GM12875 (cell line): ENCODE measurements around the gene RAPGEF5.

Source experiments
- H3K4me3 ChIP-seq: one replicate; pipeline ENCODE4 v1.5.1; 2011; ENCODE audit warnings: low read depth, low read length, control low read depth
- TF ChIP-seq, protein P1 (sequence below): IDR thresholded peaks from 2 replicates; pipeline ENCODE4 v1.5.1; 2011; ENCODE audit warnings: low read depth, mild to moderate bottlenecking, control low read depth, inconsistent platforms, low read length, moderate library complexity, borderline replicate concordance; ENCODE audit not compliant: insufficient read depth

The RAPGEF5 gene

DNA sequence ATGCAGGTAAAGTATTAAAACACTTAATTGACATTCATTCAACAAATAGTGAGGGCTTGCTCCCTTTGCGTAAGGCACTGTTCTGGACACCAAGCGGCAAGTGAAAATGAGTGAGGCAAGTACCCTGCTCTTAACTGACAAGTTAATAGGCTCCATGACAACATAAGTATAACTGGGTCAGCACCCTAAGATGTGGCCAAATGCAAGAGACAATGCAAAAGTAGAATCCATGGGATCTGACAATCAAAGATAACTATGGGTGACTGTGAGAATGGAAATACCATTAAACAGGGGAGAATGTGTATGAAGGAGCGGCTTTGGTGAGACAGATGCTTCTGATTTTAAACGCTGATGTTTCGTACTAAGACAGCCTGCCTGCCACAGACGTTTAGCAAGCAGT, 160.5 kb downstream of the RAPGEF5 start:
- TF ChIP-seq, protein P1, sequence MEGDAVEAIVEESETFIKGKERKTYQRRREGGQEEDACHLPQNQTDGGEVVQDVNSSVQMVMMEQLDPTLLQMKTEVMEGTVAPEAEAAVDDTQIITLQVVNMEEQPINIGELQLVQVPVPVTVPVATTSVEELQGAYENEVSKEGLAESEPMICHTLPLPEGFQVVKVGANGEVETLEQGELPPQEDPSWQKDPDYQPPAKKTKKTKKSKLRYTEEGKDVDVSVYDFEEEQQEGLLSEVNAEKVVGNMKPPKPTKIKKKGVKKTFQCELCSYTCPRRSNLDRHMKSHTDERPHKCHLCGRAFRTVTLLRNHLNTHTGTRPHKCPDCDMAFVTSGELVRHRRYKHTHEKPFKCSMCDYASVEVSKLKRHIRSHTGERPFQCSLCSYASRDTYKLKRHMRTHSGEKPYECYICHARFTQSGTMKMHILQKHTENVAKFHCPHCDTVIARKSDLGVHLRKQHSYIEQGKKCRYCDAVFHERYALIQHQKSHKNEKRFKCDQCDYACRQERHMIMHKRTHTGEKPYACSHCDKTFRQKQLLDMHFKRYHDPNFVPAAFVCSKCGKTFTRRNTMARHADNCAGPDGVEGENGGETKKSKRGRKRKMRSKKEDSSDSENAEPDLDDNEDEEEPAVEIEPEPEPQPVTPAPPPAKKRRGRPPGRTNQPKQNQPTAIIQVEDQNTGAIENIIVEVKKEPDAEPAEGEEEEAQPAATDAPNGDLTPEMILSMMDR: no peak
- H3K4me3 ChIP-seq: no peak overlapping the region

DNA sequence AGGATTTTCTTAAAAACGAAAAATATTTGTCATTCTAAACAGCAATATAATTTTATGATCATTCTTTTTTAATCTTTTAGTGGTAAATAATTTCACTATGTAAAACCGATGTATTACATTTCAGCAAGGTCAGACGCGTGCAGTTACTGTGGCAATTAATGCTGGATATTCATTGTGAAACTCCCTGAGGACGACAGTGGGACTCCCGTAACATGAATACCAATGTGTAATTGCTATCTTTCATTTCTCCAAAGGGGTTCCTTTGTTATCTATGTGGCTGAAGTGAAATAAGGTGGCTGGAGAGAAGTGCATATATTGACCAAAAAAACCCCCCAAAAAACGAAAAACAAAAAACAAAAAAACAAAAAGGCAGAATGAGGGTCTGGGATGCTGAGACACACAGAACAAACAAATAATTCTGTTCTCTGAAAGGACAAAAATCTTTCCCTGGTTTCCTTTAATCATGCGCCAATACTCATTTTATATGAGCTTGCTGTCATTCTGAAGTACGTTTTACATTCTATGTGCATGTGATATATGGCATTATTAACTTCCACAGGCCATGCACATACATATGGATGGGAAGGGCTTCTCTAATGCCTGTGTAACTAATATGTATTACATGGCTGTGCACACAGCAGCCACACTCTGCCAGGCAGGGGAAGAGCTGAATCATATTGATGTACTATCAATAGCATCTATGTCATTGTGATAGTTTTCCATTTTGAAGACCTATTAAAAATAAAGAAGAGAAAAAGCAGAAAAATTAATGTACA, 161.4 kb downstream of the RAPGEF5 start:
- H3K4me3 ChIP-seq: no peak overlapping the region
- TF ChIP-seq, protein P1: no peak

DNA sequence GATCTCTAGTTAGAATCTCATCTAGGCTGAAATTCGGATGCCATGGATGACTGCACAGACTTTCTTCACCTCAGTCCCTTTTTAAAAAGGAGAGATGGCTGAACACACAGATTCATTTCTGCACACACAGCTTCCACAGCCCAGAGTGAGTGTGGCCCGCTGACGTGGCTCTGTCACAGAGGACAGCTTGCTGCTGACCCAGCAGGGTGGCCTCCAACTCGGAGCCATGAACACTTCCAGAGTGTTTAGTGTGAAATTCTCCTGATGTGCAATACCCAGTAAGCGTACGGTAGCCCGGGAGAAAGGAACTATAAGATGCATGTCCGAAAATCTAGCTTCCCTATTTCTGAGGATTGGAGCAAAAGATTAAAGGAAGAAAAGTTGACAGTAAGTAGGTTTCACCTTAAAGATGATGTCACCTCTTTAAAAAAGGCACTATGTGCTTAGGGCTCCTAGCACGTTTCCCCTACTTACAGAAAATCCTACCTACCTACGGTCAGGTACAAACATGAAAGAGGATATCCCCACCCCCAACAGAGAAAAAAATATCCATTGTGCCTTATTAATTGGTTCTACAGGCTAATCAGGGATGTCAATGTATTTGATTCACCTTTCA, 162.2 kb downstream of the RAPGEF5 start:
- H3K4me3 ChIP-seq: no peak overlapping the region

DNA sequence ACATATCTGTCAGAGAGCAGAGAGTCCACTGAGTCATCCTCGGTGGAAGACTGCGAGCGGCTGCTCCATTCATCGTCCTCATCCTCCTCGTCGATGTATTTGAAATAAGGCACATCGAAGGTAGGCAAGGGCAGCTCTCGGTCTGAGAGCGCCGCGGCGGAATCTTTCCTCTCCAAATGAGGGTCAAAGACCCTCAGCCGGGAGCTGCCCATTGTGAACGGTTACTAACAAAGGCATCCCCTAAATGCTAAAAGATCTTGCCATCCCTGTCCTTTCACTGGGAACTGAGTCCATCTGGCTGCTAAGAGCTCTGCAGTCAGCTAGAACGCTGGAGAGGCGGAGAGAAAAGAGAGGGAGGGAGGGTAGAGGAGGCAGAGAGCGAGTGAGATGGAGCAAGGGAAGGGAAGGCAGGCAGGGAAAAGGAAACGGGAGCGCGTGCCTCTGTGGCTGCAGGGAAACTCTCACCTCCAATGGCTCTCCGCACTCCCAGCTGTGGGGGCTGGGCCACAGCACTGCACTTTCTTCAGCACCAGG, 163.4 kb downstream of the RAPGEF5 start:
- TF ChIP-seq, protein P1: no peak
- no peak overlapping the region for H3K4me3 ChIP-seq

More for the DNA sequence above, 162.2 kb downstream of the RAPGEF5 start:
- TF ChIP-seq, protein P1: no peak

DNA sequence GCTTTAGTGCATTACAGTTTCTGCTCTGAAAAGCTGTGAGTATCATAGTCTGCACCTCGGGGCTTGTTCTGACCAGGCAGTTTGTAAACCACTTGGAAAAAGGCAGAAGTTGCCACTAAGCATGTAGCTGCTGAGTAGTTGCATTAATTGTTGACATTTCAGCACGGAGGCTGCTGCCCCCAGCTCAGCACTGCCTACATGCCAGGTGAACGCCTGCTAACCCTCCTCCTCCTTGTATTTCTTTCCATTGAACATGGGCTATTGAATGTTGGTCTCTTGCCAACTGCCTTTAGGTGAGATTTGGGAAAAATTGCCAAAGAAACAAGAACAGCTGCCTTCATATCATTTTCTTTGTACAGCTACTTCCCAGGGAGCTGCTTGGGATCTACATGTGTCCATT, 164.2 kb downstream of the RAPGEF5 start:
- no peak overlapping the region for H3K4me3 ChIP-seq

DNA sequence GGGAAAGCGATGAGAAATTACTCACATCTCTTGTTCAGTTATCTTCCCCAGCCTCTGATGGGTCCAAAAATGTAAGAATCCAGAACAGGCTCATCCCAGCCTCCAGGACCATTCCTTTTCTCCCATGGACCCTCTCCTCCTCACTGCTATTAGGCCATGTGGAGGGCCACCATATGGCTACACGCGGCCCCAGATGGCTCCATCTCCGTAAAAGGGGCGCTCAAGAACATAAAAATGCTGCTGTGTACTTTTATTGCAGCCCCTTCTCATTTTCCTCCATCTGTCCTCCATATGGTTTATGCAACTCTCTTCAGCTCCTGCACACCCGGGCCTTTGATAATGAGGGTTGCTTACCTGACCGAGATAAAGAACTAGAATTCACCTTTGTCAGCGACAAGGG, 166.2 kb downstream of the RAPGEF5 start:
- TF ChIP-seq, protein P1: no peak
- no peak overlapping the region for H3K4me3 ChIP-seq

More for the DNA sequence above, 164.2 kb downstream of the RAPGEF5 start:
- TF ChIP-seq, protein P1: no peak
